ENCODE results near the gene SCUBE2. TPM values are rescaled to one million over a fixed set of nuclear protein-coding genes. Genes with fewer than 3 reads are reported as not detected.

Gene SCUBE2
- total and polyA plus RNA-seq, 8 donors: 1.7 to 37.1 (median 21.8) TPM

- intact Hi-C loops (cut with DNase I; ENCODE audit: low total_unique reads): no loop called here
- Histone ChIP-seq H3K27ac (no peak overlapping the region), H3K36me3 (peaks cover 0 to 6% (median 0%) of the 10 kb centered on the region in 4 donors), H3K4me3 (no peak overlapping the region), H3K9me3 (no peaks in the 10 kb centered on the region), H3K4me1 (peaks cover 0 to 9% (median 4%) of the 10 kb centered on the region in 4 donors), H3K27me3 (no peaks in the 10 kb centered on the region)
- DNase-seq: no peak
- 80 to 92% (median 89%) methylated on average over 3 of the region's 3 CpGs for WGBS, 5 donors
- no peak for TF ChIP-seq CTCF (IDR thresholded peaks at IDR 0.05)
- no peak for TF ChIP-seq EP300 (IDR thresholded peaks at IDR 0.05)
- TF ChIP-seq POLR2A (IDR thresholded peaks at IDR 0.05): no peak
- no peak for TF ChIP-seq POLR2AphosphoS5 (IDR thresholded peaks at IDR 0.05)
Observed at GRCh38 chr11:9071692-9072091, 19.7 kb downstream of the SCUBE2 start.

- Histone ChIP-seq H3K27me3 (no peaks in the 10 kb centered on the region), H3K4me1 (peaks cover 0 to 7% (median 1%) of the 10 kb centered on the region in 4 donors), H3K4me3 (no peak overlapping the region), H3K27ac (no peak overlapping the region), H3K36me3 (peaks cover 0 to 6% (median 0%) of the 10 kb centered on the region in 4 donors), H3K9me3 (no peaks in the 10 kb centered on the region)
- WGBS, 5 donors: 69 to 74% (median 73%) methylated on average over 9 of the region's 9 CpGs
- TF ChIP-seq POLR2AphosphoS5 (IDR thresholded peaks at IDR 0.05) (no peak), CTCF (IDR thresholded peaks at IDR 0.05) (no peak), EP300 (IDR thresholded peaks at IDR 0.05) (no peak), POLR2A (IDR thresholded peaks at IDR 0.05) (no peak)
- intact Hi-C loops (cut with DNase I; ENCODE audit: low total_unique reads): no loop called here
- DNase-seq: no peak
Observed at GRCh38 chr11:9070749-9071491, 20.5 kb downstream of the SCUBE2 start.

- DNase-seq: peak in 1 of 2 donors; percentile 32
- no peaks in the 10 kb centered on the region for H3K27me3 ChIP-seq
- intact Hi-C loops (cut with DNase I; ENCODE audit: low total_unique reads): no loop called here
Observed at GRCh38 chr11:9069862-9070470, 21.4 kb downstream of the SCUBE2 start.

More at GRCh38 chr11:9069862-9070470, 21.4 kb downstream of the SCUBE2 start:
- Histone ChIP-seq H3K36me3 (peaks cover 0 to 6% (median 0%) of the 10 kb centered on the region in 4 donors), H3K4me1 (peaks cover 0 to 5% (median 0%) of the 10 kb centered on the region in 4 donors), H3K9me3 (no peaks in the 10 kb centered on the region), H3K27ac (no peak overlapping the region), H3K4me3 (no peak overlapping the region)
- 81 to 88% (median 86%) methylated on average over 7 of the region's 7 CpGs for WGBS, 5 donors
- TF ChIP-seq POLR2AphosphoS5 (IDR thresholded peaks at IDR 0.05) (no peak), EP300 (IDR thresholded peaks at IDR 0.05) (no peak), CTCF (IDR thresholded peaks at IDR 0.05) (no peak), POLR2A (IDR thresholded peaks at IDR 0.05) (no peak)
